ENCODE results near the gene SNAP29.
"Not testable (repeated sequence)": the region's sequence is repeated elsewhere in the genome, so short reads cannot be mapped to it uniquely, and the experiment has no call there.

SNAP29 gene

DNA sequence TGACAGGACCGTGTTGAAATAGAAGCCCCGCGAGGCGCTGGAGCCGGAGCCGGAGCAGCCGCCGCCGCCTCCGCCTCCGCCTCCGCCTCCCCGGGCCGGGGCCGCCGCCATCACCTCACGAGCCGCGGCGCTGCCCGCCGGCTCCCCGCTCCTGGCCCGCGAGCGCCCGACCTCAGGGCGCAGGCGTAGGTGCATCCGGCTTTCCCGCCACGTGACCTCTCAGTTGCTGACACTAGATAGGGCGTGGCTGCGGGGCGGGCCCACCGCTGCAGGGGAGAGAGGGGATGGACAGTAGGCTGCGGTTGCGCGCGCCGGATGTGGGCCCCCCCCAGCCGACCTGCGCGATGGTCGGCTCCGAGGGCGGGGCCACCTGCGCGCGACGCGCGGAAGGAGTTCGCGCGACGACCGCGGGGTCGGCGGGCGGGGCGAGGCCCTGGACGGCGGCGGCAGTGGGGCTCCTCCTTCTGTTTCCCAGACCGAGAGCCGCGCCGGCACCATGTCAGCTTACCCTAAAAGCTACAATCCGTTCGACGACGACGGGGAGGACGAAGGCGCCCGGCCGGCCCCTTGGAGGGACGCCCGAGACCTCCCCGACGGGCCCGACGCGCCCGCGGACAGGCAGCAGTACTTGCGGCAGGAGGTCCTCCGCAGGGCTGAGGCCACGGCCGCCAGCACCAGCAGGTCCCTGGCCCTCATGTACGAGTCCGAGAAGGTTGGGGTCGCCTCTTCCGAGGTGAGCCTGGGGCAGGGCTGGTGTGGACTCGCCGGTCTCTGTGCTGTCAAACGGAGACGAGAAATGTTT, at the start of gene SNAP29, which contains the start of gene PI4KA:
Gene SNAP29, plus strand, starts transcription at position 393 of the 802 bp plus-strand sequence. Its CDS starts 104 bp downstream, at position 497.
Gene PI4KA, minus strand, starts transcription at position 197 of the 802 bp plus-strand sequence. Its CDS starts 86 bp downstream, at position 111.
- DNase-seq: peak; percentile 80

GRCh38 chr22:20809538-20810185, 49.1 kb upstream of the SNAP29 start:
- DNase-seq: no peak

- DNase-seq: no peak
These were observed 48.2 kb upstream of the SNAP29 start for GRCh38 chr22:20810645-20811044.

GRCh38 chr22:20811171-20811570, 47.6 kb upstream of the SNAP29 start:
- no peak for DNase-seq

- DNase-seq: no peak
These were observed 46.7 kb upstream of the SNAP29 start for GRCh38 chr22:20811971-20812660.

DNA sequence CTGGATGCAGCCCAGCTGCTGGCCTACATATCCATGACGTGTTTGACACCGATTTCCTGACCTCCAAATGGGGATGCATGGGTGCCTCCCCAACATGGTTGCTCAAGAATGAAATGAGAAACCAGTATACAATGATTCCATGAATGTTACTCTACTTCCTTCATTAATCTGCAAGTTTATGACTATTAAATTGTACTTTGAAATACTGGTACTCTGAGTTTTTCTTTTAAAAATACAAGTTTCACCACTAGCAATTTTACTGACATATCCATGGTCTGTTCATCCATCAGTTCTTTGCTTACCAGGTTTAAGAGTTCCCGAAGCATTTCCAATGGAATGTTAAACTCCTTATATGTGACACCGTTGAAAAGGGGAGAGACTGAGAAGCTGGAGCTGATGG, 45.8 kb upstream of the SNAP29 start:
- DNase-seq: no peak

DNA sequence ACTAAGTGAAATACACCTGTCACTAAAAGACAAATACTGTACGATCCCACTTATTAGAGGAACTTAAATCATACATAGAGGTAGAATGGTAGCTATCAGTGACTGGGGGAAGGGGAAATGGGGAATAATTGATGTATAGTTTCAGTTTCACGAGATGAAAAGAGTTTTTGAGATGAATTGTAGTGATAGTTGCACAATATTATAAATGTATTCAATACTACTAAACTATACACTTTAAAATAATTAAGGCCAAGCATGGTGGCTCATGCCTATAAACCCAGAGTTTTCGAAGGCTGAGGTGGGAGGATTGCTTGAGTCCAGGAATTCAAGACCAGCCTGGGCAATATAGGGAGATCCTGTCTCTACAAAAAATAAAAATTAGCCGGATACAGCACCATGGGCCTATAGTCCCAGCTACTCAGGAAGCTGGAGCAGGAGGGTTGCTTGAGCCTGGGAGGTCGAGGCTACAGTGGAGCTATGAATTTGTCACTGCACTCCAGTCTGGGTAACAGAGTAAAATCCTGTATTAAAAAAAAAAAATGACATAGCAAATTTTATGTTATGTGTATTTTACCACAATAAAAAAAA, 44.5 kb upstream of the SNAP29 start:
- no peak for DNase-seq

- DNase-seq: no peak
These were observed 43.2 kb upstream of the SNAP29 start for GRCh38 chr22:20815477-20816050.

GRCh38 chr22:20816559-20816958, 42.2 kb upstream of the SNAP29 start:
- DNase-seq: no peak

GRCh38 chr22:20818471-20818870, 40.3 kb upstream of the SNAP29 start:
- DNase-seq: no peak

DNA sequence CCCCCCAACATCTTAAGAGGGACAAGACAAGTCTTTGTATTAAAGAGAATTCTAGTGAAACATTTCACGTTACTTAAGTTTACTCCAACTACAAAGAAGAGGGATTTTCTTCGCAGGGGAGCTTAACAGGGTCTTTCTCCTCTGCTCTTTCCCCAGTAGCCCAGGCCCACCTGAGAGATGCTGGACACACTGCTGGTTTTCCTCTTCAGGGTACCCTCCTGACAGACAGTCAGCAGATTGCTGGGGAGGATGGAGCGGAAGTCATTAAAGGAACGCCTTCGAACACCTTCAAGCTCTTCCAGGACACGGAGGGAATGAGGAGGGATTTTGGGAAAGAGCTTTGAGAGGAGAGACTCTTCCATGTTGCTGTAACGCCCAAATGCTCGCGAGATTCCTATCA, 39.3 kb upstream of the SNAP29 start:
- no peak for DNase-seq

DNA sequence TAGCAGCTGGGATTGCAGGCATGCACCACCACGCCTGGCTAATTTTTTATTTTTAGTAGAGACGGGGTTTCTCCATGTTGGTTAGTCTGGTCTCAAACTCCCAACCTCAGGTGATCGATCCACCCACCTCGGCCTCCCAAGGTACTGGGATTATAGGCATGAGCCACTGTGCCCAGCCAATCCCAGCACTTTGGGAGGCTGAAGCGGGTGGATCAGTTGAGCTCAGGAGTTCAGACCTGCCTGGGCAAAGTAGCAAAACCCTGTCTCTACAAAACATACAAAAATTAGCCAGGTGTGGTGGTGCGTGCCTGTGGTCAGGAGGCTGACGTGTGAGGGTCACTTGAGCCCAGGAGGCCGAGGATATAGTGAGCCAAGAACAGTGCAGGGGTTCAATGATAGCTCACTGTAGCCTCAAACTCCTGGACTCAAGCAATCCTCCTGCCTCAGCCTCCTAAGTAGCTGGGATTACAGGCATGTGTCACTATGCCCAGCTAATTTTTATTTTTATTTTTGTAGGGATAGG, 37.0 kb upstream of the SNAP29 start:
- DNase-seq: not testable (repeated sequence)

DNA sequence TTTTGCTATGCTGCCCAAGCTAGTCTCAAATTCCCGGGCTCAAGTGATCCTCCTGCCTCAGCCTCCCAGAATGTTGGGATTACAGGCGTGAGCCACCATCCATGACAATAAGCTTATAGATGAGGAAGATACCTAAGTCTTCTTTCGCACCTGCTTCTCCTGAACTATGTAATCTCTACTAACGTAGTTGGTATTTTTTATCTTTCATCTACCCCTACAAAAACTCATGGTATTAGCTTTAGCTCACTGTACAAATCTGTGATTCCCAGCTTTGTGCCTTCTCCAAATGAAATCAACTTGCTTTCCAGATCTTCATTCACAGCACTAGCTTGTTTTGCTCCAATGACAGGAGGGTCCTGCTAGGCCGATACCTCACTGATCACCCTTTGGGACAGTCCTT, 36.6 kb upstream of the SNAP29 start:
- no peak for DNase-seq

DNA sequence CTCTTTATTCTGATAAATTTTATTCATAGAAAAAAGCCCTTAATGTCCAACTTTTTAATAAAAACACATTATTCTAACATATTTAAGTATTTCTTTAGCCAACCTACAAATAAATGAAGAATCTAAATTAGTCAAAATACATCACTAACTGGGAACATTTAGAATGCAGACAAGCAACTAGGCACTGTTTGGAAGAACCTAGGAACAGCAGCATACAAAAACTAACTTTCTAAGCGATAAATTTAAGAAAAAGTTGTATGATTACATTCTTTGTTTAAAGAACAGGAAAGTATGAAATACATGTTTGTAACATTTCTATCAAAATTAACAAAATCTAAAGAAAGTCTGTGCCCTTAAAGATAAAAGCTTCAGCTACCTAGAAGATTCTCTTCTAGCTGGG, 35.5 kb upstream of the SNAP29 start:
- no peak for DNase-seq

- not testable (repeated sequence) for DNase-seq
These were observed 33.6 kb upstream of the SNAP29 start for GRCh38 chr22:20825216-20825615.

DNA sequence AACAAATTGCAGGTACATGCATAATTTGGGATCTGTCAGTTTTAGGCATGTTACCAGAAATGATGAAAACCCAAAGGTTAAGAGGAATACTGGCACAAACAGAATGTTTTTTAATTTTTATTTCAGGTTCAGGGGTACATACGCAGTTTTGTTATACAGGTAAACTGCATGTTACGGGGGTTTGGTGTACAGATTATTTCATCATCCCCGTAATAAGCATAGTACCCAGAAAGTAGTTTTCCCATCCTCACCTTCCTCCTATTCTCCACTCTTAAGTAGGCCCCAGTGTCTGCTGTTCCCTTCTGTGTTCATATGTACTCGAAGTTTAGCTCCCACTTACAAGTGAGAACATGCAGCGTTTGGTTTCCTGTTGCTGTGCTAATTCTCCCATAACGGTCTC, 33.2 kb upstream of the SNAP29 start:
- DNase-seq: no peak

- DNase-seq: not testable (repeated sequence)
These were observed 32.2 kb upstream of the SNAP29 start for GRCh38 chr22:20826373-20827152.

DNA sequence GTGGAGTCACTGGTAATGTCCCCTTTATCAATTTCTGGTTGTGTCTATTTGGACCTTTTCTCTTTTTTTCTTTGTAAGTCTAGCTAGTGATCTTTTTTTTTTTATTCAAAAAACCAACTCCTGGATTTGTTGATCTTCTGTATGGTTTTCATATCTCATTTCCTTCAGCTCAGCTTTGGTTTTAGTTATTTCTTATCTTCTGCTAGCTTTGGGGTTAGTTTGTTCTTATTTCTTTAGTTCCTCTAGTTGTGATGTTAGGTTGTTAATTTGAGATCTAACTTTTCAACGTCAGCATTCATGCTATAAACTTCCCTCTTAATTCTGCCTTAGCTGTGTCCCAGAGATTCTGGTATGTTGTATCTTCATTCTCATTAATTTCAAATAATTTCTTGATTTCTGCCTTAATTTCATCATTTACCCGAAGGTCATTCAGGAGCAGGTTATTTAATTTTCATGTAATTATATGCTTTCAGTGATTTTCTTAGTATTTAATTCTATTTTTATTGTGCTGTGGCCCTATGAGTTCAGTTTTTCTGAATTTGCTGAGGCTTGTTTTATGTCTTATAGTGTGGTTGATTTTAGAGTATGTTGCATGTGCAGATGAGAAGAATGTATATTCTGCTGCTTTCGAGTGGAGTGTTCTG, 29.2 kb upstream of the SNAP29 start:
- no peak for DNase-seq

- no peak for DNase-seq
These were observed 25.6 kb upstream of the SNAP29 start for GRCh38 chr22:20833225-20833665.

- DNase-seq: no peak
These were observed 24.6 kb upstream of the SNAP29 start for GRCh38 chr22:20834206-20834605.

DNA sequence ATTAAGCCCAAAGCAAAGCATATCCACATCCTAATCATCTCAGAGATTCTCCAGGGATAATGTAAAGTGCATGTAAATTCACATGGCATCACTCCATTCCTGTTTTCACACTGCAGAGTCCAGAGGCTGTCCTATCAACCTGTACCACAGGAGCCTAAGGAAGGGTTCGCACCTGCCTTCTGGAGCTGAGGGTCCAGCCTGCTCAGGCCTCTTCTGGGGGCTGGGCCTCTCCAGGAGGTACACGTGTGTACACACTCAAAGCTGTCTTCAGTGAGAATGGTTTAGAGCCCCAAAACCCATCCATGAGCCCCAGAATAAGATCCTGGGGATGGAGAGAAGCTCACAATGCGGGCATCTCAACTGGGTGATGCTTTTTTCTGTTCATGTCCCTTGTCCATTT, 24.1 kb upstream of the SNAP29 start:
- DNase-seq: no peak
